Measurements from ENCODE around the gene BCAS3. TPM values are rescaled to one million over a fixed set of nuclear protein-coding genes. Genes with fewer than 3 reads are reported as not detected.

BCAS3 gene
- total RNA-seq, 2 experiments from 2014 or later, result 13.4 to 14.5 TPM

DNA sequence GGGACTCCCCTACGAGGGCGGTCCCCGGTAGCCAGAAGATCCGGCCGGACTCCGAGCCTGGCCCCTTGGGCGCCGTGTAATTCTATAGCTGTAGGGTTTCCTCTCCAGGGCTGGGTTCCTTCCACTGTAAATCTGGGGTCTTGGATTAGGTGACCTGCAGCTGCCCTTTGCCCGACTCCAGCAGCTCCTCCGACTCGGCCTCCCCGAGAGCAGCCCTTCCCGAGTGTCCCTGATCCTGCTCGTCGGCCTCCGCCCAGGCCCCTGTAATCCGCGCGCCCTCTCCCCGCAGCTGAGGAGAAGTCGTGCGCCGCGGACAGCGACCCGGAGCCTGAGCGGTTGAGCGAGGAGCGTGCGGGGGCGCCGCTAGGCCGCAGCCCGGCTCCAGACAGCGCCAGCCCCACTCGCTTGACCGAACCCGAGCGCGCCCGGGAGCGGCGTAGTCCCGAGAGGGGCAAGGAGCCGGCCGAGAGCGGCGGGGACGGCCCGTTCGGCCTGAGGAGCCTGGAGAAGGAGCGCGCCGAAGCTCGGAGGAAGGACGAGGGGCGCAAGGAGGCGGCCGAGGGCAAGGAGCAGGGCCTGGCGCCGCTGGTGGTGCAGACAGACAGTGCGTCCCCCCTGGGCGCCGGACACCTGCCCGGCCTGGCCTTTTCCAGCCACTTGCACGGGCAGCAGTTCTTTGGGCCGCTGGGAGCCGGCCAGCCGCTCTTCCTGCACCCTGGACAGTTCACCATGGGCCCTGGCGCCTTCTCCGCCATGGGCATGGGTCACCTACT lies 727.4 kb downstream of the BCAS3 start:
- ChIA-PET POLR2A (interaction anchor here (0.6 kb wide), 1 partner anchor 917 kb away, joined by 3 read pairs; no protein-coding TSS in a partner anchor), CTCF (ENCODE audit: unreplicated experiment) (no interaction called here)
- no peak for DNase-seq (ENCODE audit: low spot score)
- TF ChIP-seq CTCF (conservative IDR thresholded peaks at IDR 0.05; ENCODE audit: low read length) (no peak), EZH2phosphoT487 (IDR thresholded peaks at IDR 0.05; ENCODE audit: borderline replicate concordance, low read depth, low read length) (no peak)
- Histone ChIP-seq H3K4me2 (ENCODE audit: low read length) (no peak overlapping the region), H2AFZ (ENCODE audit: low read length) (no peak overlapping the region), H3K9me3 (ENCODE audit: low read length) (no peaks in the 10 kb centered on the region), H3K79me2 (ENCODE audit: insufficient read depth, low read depth, low read length) (no peaks in the 10 kb centered on the region), H3K36me3 (ENCODE audit: insufficient read depth, low read length) (no peaks in the 10 kb centered on the region), H3K27ac (ENCODE audit: low read depth, low read length, poor library complexity, severe bottlenecking) (no peak overlapping the region), H3K4me1 (ENCODE audit: insufficient read depth, low read length, poor library complexity, severe bottlenecking) (peaks cover 3% of the 10 kb centered on the region), H4K20me1 (ENCODE audit: insufficient read depth, low read length) (no peaks in the 10 kb centered on the region), H3K9me2 (ENCODE audit: insufficient read depth, low read length) (no peaks in the 10 kb centered on the region), H3K4me3 (ENCODE audit: low read depth, low read length, poor library complexity, severe bottlenecking) (no peak overlapping the region)
- no TSS peak for BruUV-seq (replicated peaks)
- intact Hi-C loops (cut with micrococcal nuclease; ENCODE audit: unreplicated experiment), result no loop called here

DNA sequence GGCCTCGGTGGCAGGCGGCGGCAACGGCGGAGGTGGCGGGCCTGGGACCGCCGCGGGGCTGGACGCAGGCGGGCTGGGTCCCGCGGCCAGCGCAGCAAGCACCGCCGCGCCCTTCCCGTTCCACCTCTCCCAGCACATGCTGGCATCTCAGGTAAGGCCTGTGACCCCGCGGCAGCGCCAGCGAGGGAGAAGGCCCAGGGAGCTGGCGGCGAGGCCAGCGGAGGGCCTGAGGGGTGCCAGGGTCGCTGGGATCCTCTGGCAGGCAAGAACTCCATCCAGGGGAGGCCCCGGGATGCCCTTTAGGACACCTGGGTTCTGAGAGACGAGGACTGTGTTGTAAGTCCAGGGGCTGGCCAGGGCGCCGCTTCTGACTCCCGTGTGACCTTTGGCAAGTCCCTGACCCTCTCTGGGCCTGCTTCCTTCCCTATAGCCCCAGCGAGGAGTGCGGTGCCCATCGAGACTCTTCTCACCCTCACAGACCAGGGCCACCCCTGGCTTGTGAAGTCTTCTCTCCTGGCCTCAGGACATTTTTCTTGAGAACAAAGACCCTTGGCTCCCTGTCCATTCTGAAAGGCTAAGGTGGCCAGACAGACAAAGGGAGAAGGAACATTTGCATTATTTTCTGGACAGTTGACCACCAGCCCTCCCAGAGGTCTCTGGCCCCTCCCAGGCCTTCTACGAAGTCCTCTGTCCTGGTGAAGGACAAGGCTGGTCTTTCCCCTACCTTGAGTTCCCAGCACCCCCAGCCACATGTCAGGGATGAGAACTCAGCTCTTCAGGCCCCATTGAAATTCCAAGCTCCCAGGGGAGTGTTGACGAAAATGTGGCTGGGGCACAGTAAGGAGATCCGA lies 728.3 kb downstream of the BCAS3 start:
- Histone ChIP-seq H3K79me2 (ENCODE audit: insufficient read depth, low read depth, low read length) (no peaks in the 10 kb centered on the region), H3K9me3 (ENCODE audit: low read length) (no peaks in the 10 kb centered on the region), H3K4me3 (ENCODE audit: low read depth, low read length, poor library complexity, severe bottlenecking) (no peak overlapping the region), H2AFZ (ENCODE audit: low read length) (no peak overlapping the region), H3K4me2 (ENCODE audit: low read length) (no peak overlapping the region), H3K27ac (ENCODE audit: low read depth, low read length, poor library complexity, severe bottlenecking) (no peak overlapping the region), H3K36me3 (ENCODE audit: insufficient read depth, low read length) (no peaks in the 10 kb centered on the region), H3K9me2 (ENCODE audit: insufficient read depth, low read length) (no peaks in the 10 kb centered on the region), H4K20me1 (ENCODE audit: insufficient read depth, low read length) (no peaks in the 10 kb centered on the region), H3K4me1 (ENCODE audit: insufficient read depth, low read length, poor library complexity, severe bottlenecking) (peaks cover 3% of the 10 kb centered on the region)
- TF ChIP-seq EZH2phosphoT487 (IDR thresholded peaks at IDR 0.05; ENCODE audit: borderline replicate concordance, low read depth, low read length) (no peak), CTCF (conservative IDR thresholded peaks at IDR 0.05; ENCODE audit: low read length) (no peak)
- ChIA-PET POLR2A (interaction anchor here (0.6 kb wide), 1 partner anchor 811 kb away, joined by 3 read pairs; no protein-coding TSS in a partner anchor), CTCF (ENCODE audit: unreplicated experiment) (no interaction called here)
- intact Hi-C loops (cut with micrococcal nuclease; ENCODE audit: unreplicated experiment), result no loop called here
- BruUV-seq (replicated peaks), result no TSS peak
- DNase-seq (ENCODE audit: low spot score), result no peak
